HCT116 (cell line): ENCODE data around the gene ZFHX2.

Experiments
- CTCF ChIP-seq, 3 experiments: fragments of 200-600 bp in 1 of 3; sonication (generic) in 1 of 3; IDR thresholded peaks in 2 of 3; conservative IDR thresholded peaks in 1 of 3; 2 replicates each; pipeline ENCODE4 v1.5.1; 2012 to 2017; ENCODE audit warnings: low read depth in 2 of 3, low read length in 2 of 3, antibody characterized with exemption in 1 of 3, borderline replicate concordance in 1 of 3, control low read depth in 1 of 3, mild to moderate bottlenecking in 1 of 3, mixed read lengths in 1 of 3, mixed run types in 1 of 3, moderate library complexity in 1 of 3; ENCODE audit not compliant: insufficient read depth in 1 of 3
- EZH2 ChIP-seq: fragments of 200-600 bp; sonication (generic); IDR thresholded peaks from 2 replicates; pipeline ENCODE4 v1.6.1; 2017; ENCODE audit warnings: antibody characterized with exemption, mixed run types
- EZH2phosphoT487 ChIP-seq: fragments of 200-600 bp; IDR thresholded peaks from 2 replicates; pipeline ENCODE4 v1.6.1; 2018; ENCODE audit warnings: antibody characterized with exemption, borderline replicate concordance
- FOSL1 ChIP-seq: IDR thresholded peaks from 2 replicates; pipeline ENCODE4 v1.6.1; 2012; ENCODE audit warnings: low read depth
- JUND ChIP-seq: IDR thresholded peaks from 2 replicates; pipeline ENCODE4 v1.6.1; 2012
- POLR2A ChIP-seq: IDR thresholded peaks from 2 replicates; pipeline ENCODE4 v1.7.0; 2011; ENCODE audit warnings: borderline replicate concordance; ENCODE audit not compliant: insufficient read depth, insufficient read length; ENCODE audit errors: extremely low read depth

DNA sequence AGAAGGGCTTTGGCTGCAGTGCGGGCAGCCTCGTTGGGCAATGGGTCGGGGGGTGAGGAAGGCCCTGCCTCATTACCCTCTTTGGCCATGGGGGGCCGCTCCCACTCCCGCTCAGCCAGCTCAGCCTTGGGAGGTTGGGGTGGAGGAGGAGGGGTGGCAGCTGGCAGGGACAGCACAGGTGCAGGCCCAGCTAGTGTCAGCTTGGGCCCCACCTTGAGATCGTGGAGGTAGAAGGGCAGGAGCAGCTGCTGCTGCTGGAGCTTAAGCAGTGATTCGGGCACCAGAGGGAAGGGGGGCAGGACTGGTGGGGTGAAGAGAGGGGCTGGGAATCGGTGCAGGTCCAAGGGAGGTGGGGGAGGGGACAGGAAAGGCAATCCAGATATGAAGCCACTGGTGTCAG, 26.0 kb downstream of the ZFHX2 start:
- TF ChIP-seq POLR2A = no peak
- no peak for TF ChIP-seq EZH2
- TF ChIP-seq JUND = no peak
- no peak for TF ChIP-seq CTCF (IDR thresholded peaks at IDR 0.05 in 2 of 3, conservative IDR thresholded peaks at IDR 0.05 in 1 of 3; ENCODE audit: borderline replicate concordance in 1 of 3, insufficient read depth in 1 of 3, low read depth in 2 of 3, low read length in 2 of 3)
- TF ChIP-seq FOSL1 = no peak
- TF ChIP-seq EZH2phosphoT487 = no peak
